Ureter (tissue), 1 donor: Measurements from ENCODE around the gene WFDC8. TPM values are rescaled to one million over a fixed set of nuclear protein-coding genes. Genes with fewer than 3 reads are reported as not detected.

Experiments used
- DNase-seq: peaks from one replicate; pipeline ENCODE4 v3.0.0-alpha.2; 2020; ENCODE audit warnings: low spot score
- total RNA-seq: library from RNA; stranded (reverse); gene quantifications from one replicate; pipeline ENCODE4 v1.2.4, GENCODE V29; 2023
- donor health status: DM: yes; HTN: yes; CAD: no.

Gene WFDC8
- total RNA-seq, 1 donor from 2014 or later: not detected

DNA sequence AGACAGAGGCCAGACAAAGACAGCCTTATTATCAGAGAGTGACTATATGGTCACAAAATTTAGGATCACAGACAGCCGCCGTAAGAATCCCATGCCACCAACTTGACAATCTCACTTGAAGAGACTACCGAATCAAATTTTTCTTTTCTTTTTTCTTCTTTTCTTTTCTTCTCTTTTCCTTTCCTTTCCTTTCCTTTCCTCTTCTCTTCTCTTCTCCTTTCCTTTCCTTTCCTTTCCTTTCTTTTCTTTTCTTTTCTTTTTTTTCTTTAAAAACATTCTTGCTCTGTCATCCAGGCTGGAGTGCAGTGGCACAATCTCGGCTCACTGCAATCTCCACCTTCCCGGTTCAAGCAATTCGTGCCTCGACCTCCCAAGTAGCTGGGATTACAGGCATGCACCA is 30.7 kb downstream of the WFDC8 start:
- no peak for DNase-seq

DNA sequence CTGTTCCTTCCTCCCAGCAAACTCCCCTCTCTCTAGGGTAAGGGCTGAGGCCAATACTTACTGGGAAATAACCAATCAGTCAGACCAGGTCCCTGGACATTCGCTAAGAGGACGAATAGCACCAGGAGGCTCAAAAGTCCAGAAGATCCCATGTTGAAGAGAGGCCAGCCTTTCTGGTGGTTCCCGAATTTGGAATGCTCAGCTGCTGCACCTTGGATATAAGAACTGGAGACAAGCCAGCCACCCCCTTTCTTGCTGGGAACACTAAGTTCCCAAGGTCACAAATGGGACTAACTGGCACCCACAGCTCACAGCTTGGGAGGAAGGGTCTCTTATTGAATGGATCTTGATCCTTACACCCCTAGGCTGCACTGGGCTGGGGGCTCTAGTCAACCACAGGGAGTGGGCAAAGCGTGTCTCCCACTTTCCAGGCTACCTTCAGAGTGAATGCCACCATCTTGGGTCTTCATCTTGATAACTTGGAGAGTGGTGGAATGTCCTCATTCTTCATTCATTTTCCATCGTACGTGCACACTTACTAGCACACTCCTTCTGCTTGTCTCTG is 31.8 kb downstream of the WFDC8 start, which contains the start of gene EPPIN:
Gene EPPIN, minus strand, starts transcription at position 196 of the 565 bp plus-strand sequence. Its CDS starts 44 bp downstream, at position 152.
- no peak for DNase-seq

DNA sequence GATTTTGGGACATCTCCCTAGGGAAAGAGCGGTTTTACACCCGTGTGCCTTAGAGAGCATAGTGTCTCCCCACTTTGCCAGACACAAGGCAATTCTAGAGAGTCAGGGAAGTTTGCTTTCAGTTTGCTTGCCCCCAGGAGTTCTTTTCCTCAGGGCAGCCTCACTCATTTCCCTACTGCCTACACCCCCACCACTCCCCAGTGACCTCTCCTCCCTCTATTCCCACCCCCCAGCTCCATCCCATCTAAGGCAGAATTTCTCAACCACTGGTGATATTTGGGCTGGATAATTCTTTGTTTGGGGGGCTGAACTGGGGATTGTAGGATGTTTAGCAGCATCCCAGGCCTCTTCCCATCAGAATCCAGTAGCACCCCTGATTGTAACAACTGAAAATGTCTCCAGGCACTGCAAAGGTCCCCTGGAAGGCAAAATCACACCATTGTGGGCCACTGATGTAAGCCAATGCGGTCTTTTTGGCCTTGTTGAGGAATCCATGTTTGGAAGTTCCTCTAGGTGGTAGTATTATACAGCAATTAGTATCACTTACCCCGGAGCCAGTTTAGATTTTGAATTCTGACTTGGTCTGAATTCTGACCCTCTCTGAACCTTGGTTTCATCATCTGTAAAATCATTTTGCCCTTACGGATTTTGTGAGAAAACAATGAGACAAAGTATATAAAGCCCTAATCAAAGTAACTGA is 33.2 kb downstream of the WFDC8 start:
- DNase-seq: no peak

DNA sequence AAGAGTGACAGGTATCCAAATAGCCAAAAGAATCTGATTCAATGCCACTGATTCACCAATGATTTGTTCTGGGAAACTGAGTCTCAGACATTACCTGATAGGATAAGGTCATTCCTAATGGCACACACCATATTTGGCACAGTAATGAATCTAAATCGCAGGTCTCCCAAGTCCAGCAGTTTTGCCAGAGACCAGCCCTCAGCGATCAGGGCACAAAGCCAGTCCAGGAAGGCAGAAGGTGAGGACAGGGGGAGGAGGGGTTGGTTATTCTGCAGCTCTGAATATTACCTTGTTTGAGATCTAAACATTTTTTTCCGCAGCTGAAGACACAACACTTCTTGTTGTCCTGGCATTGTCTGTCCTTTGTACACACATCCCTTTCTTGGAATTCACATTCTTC is 33.7 kb downstream of the WFDC8 start:
- no peak for DNase-seq

DNA sequence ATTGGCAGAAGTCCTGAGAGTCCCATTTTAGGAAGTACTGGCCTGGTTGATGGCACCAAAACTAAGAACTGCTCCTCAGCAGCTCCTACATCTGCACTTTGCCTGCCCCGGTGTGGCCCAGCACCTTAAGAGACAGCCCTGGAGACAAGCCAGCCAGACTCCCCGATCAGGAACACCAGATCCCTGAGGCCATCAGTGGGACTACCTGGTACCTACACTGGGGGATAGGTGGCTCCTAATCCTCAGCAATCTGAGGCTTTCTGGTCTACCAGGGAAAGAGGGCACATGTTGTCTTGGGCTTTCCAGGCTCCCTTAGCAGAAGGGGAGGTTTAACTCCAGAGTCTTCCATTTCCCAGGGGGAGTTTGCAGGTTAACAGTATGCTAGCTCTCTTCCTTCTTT is 39.7 kb downstream of the WFDC8 start, which contains the start of gene WFDC6:
Gene WFDC6, minus strand, starts transcription at position 101 of the 400 bp plus-strand sequence. Its CDS starts 75 bp downstream, at position 26.
- no peak for DNase-seq

DNA sequence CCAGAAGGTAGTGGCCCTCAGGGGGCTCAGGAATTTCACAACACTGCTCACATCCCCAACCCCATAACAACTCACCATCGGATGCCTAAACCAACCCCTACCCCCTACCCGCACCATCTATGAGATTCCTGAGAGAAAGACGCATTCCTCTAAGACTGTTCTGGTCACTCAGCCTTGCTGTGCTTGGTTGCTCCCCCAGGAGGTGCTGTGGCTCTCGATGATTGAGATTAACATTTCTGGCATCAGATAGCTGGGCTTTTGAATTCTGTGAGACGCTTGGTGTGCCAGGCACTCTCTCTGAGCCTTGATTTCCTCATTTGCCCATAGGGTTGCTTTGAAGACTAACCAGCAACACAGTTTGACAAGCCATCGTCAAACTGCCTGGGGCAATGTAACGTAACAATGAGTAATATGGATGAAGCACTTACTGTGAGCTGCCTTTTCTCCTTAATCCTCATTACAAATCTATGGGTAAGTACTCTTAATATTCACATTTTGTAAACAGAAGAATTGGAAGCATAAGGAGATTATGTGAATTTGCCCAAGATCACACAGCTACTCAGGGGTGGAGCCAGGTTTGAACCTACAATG is 40.8 kb downstream of the WFDC8 start:
- no peak for DNase-seq

DNA sequence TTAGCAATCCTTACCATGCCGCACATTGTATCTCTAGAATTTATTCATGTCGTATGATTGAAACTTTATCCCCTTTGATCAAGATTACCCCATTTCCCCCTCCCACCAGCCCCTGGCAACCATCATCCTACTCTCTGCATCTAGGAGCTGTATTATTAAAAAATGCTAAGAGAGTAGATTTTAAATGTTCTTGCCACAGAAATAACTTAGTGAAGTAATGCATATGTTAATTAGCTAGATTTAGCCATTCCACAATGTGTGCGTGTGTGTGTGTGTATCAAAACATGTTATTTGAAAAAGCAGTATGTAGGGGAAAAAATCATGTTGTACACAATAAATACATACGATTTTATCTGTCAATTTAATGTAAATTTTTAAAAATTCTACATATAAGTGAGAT is 51.8 kb downstream of the WFDC8 start:
- DNase-seq: no peak

DNA sequence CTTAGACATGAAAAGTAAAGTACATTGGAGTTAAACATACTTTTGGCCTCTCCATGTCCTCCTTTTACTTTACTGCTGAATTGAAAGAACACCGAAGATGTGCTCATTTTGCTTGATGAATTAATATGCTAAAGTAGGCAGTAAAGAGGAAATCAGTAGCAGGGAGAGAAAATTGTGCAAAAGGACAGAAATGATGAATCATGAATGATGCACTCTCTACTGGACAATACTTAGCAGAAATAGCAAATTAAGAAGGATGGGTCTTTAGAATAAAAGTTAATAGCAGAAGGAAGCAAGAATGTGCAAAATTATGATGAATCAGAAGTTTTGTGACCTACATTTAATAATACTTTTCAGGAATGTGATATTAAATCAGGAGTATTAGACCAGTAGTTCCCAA is 55.3 kb downstream of the WFDC8 start:
- no peak for DNase-seq

DNA sequence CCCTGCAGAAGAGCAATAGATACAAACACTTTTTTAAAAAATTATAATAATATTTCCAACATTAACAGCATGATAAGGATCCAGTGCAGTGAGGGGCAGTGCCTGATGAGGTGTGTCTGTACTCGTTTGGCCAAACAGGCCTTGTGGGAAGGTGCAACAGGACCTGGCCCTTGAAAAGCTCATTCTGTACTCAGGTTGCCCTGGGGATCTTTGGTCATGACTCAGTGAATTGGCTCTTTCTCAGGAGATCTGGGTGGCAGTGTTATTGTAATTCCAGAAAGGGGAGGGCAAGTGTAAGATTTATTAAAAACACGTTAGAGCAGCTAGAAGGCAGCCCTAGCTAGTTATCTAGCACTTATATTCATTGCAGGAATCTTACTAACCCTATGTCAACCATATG is 60.8 kb downstream of the WFDC8 start:
- peak; percentile 77 for DNase-seq

DNA sequence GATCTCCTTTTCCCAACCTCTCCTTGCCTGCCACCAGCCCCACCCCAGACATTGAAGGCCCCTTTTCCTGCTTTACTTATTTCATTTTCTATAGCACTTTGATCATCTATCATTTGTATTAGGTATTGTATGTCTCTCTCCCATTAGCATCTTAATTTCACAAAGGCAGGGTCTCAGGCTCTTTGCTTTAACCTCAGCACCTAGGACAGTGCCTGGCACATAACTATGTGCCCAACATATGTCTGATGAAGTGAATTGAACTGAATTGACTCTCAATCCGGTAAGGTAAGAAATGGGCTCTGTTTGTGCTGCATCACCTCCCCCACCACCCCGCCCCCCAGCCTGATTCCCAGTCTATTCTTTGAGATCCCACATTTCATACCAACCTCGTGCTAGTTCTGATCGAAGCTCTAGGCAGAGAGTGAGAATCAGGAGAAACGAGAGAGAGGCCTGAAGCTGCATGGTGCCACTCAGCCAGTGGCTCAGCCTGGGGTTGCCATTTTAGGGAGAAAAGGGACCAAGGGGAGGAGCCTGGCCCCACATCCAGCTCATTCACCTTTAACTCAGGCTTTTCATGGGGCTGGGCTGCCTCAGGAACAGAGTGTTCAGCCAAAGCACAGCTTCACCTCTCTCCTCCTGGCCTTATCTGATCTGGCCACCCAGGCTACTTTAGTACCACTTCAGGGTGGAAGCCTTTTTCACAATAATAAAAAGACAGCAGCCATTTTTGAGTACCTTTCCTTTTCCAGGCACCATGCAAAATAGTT is 63.8 kb downstream of the WFDC8 start, which contains the start of gene SPINT3:
Gene SPINT3, minus strand, starts transcription at position 476 of the 767 bp plus-strand sequence. Its CDS starts 14 bp downstream, at position 462.
- DNase-seq: no peak

DNA sequence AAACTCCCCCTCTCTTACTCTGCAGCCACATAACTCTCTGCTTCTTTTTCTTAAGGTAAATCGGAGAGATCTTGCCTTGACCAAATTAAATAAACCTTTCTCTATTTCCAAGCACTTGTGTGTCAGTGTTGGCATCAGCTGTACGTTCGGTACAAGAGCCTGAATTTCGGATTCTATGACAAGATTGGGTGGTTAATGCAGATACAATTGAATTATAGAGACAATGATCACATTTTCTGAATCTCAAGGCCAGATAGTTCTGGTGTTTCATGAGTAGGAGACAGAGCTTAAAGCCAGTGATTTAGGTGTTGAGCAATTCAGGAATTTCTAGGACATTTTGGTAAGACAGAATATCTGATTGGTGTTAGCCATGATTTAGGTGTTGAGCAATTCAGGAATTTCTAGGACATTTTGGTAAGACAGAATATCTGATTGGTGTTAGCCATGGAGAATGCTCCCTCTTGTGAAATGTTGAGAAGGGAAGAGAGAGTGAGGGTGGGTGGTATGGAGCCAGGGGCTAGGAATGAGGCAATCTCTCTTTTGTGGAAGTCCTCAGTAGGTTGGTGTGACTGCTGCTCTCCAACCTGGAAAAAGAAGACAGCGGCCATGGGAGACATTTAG is 68.7 kb downstream of the WFDC8 start:
- no peak for DNase-seq

DNA sequence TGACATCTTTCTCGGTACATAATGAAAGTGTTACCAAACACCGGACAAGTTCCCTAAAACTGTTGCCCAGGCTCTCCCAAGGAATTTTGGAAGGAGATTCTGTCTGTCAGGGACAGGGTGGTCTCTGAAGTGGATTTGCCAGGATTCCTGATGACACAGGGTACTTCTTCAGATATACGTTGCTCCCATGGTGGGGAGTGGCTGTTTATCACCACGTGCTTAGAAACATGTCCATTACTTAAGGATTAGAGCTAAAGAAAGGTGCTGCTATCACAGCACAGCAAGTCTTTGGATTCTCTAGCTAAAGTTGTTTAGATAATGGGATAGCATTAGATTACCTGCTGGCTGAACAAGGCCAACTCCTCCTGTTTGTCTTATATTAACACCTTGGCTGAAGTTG is 70.0 kb downstream of the WFDC8 start:
- DNase-seq: no peak

DNA sequence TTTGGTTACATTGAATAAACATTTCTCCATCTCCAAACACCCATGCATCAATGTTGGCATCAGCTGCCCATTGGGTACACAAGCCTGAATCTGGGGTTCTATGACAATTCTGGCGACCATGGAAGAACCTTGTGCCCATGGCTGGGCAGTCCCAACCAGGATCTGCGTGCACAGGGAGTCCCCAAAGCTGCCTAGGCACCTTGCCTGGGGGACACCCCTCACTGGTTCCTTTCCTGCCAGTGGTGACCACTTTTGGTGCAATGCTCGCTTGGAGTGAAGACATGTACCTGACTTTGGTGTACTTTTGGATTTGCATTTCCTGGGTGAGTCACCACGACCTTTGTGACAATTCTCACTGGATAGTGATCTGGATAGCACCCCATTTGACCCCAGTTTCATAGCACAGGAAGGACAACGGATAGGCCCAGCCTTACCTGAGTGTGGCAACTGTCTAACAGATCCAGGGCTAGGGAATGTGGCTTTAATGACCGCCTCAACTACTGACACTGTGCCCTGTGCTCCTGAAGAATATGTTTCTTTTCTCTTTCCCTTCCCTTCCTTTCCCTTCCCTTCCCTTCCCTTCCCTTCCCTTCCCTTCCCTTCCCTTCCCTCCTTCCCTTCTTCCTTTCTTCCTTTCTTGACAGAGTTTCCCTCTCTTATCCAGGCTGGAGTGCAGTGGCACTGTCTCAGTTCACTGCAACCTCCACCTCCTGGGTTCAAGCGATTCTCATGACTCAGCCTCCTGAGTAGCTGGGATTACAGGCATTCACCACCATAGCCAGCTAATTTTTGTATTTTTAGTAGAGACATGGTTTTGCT is 70.8 kb downstream of the WFDC8 start:
- DNase-seq: no peak

DNA sequence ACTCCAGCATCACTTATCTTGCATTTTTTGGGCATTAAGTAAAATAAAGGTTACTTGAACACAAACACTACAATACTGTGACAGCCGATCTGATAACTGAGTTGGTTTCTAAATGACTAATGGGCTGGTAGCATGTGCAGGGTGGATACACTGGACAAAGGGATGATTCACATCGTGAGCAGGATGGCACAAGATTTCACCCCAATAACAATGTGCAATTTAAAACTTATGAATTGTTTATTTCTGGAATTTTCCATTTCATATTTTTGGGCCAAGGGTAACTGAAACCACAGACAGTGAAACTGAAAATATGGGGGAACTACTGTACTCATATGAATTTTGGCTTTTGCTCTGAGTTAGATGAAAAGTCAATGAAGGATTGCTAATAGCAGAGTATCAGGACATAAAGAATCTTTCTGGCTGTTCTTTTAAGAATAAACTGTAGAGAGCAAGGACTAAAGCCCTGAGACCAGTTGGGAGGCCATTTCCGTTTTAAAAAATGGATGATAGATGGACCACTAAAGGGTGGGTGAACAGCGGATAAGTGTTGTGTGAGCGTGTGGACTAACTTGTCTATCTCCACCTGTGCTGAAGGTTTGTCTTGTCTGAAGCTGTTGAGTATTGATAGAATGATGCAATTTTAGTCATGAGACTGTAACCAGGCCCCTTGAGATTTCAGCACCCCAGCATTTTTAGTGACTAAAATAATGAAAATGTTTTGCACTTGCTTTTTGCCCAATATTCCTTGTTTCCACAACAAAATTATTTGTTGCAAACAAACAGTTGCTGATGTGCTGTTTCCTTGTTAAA is 71.9 kb downstream of the WFDC8 start:
- DNase-seq: no peak

DNA sequence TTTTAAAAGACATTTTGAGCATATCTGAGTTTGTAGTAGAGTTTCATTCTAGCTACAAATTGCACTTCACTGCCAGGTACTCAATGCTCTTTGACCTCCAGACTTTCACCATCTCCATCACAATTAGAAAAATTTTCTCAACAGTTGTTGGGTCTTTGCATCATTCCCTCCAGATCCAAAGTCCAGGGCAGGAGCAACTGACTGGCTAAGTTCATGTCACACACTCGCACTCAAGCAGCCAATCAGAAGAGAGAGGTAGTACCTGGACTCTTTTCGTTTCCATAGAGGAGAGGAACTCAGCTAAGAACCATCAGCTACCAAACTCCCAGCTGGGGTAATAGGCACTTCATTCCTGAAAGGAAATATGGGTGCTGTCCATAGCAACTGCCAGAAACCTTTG is 72.7 kb downstream of the WFDC8 start:
- no peak for DNase-seq

DNA sequence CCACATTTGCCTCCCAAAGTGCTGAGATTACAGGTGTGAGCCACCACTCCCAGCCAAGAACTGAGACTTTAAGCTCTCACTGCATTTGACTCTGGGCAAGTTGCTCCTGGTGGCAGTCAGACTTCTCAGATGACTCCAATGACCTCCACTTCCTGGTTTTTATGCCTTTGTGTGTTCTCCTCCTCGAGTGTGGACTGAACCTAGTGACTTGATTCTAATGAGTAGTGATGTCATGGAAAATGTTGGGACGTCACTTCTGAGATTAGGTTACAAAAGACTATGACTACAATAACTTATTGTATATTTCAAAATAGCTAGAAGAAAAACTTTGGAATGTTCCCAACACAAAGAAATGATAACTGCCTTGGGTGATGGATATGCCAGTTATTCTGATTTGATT is 75.7 kb downstream of the WFDC8 start:
- DNase-seq: no peak

DNA sequence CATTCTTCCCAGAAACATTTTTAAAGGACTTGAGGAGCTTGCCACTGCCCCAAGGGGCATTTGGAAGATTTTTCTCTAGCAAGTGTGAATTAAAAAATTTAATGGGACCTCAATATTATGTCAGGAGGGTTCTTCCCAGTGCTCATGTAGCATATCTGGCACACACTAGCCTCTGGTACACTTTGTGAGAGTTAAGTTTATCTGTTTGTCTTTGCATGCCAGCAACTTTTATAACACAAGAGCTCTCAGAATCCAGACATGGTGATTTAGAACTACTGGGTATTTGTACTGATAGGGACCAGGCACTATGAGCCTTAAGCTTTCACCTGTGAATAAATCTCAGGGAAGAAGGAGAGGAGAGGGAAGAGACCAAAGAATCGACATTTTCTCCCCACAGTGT is 76.5 kb downstream of the WFDC8 start:
- no peak for DNase-seq
